ENCODE measurements around the gene IFNA14. TPM values are rescaled to one million over a fixed set of nuclear protein-coding genes. Genes with fewer than 3 reads are reported as not detected.

The IFNA14 gene
- total RNA-seq, 1 donor from 2014 or later, result not detected

GRCh38 chr9:21252721-21253547, 13.1 kb upstream of the IFNA14 start:
- Histone ChIP-seq H3K79me2 (ENCODE audit: insufficient read depth, low read length) (no peaks in the 10 kb centered on the region), H3K4me2 (ENCODE audit: low read length) (peak overlapping the region; percentile 81), H3K36me3 (ENCODE audit: insufficient read depth, low read length) (no peaks in the 10 kb centered on the region), H3K4me3 (ENCODE audit: insufficient read depth, low read depth, low read length) (no peak overlapping the region), H3K9me3 (ENCODE audit: insufficient read depth, low read depth, low read length) (no peaks in the 10 kb centered on the region), H3K27me3 (ENCODE audit: insufficient read depth, low read length) (peaks cover 34% of the 10 kb centered on the region), H2AFZ (ENCODE audit: low read depth, low read length) (peak overlapping the region; percentile 53), H3K9ac (ENCODE audit: low read length) (no peak overlapping the region), H3K27ac (ENCODE audit: low read depth, low read length) (no peak overlapping the region), H4K20me1 (ENCODE audit: insufficient read depth, low read length) (no peaks in the 10 kb centered on the region), H3K4me1 (ENCODE audit: insufficient read depth, low read length) (no peaks in the 10 kb centered on the region)
- DNase-seq (ENCODE audit: low read depth) (peak; percentile 16), FAIRE-seq (no peak)
- H3K4me1 Mint-ChIP-seq (ENCODE audit: low read depth, unreplicated experiment), result peaks cover 4% of the 10 kb centered on the region
- TF ChIP-seq CTCF (IDR thresholded peaks at IDR 0.05; ENCODE audit: insufficient read depth, low read depth, low read length) (peak; percentile 59), EZH2 (IDR thresholded peaks at IDR 0.05; ENCODE audit: insufficient read depth, low read length) (no peak)
- no peaks in the 10 kb centered on the region for H3K9me3 Mint-ChIP-seq (ENCODE audit: unreplicated experiment)
- peaks cover 29% of the 10 kb centered on the region for H3K27me3 Mint-ChIP-seq (ENCODE audit: low read depth, unreplicated experiment)
- H3K27ac Mint-ChIP-seq (ENCODE audit: unreplicated experiment), result peak overlapping the region; percentile 44
- no peaks in the 10 kb centered on the region for H3K36me3 Mint-ChIP-seq (ENCODE audit: low read depth, unreplicated experiment)
- H3K4me3 Mint-ChIP-seq (ENCODE audit: unreplicated experiment), result peak overlapping the region; percentile 73

GRCh38 chr9:21251638-21252037, 11.8 kb upstream of the IFNA14 start:
- Histone ChIP-seq H4K20me1 (ENCODE audit: insufficient read depth, low read length) (no peaks in the 10 kb centered on the region), H3K9me3 (ENCODE audit: insufficient read depth, low read depth, low read length) (no peaks in the 10 kb centered on the region), H3K4me1 (ENCODE audit: insufficient read depth, low read length) (no peaks in the 10 kb centered on the region), H3K9ac (ENCODE audit: low read length) (no peak overlapping the region), H3K27me3 (ENCODE audit: insufficient read depth, low read length) (peaks cover 28% of the 10 kb centered on the region), H2AFZ (ENCODE audit: low read depth, low read length) (no peak overlapping the region), H3K4me2 (ENCODE audit: low read length) (no peak overlapping the region), H3K36me3 (ENCODE audit: insufficient read depth, low read length) (no peaks in the 10 kb centered on the region), H3K27ac (ENCODE audit: low read depth, low read length) (no peak overlapping the region), H3K4me3 (ENCODE audit: insufficient read depth, low read depth, low read length) (no peak overlapping the region), H3K79me2 (ENCODE audit: insufficient read depth, low read length) (no peaks in the 10 kb centered on the region)
- H3K4me3 Mint-ChIP-seq (ENCODE audit: unreplicated experiment), result no peak overlapping the region
- H3K36me3 Mint-ChIP-seq (ENCODE audit: low read depth, unreplicated experiment), result no peaks in the 10 kb centered on the region
- H3K4me1 Mint-ChIP-seq (ENCODE audit: low read depth, unreplicated experiment), result peaks cover 4% of the 10 kb centered on the region
- FAIRE-seq (no peak), DNase-seq (ENCODE audit: low read depth) (no peak)
- peaks cover 24% of the 10 kb centered on the region for H3K27me3 Mint-ChIP-seq (ENCODE audit: low read depth, unreplicated experiment)
- no peaks in the 10 kb centered on the region for H3K9me3 Mint-ChIP-seq (ENCODE audit: unreplicated experiment)
- H3K27ac Mint-ChIP-seq (ENCODE audit: unreplicated experiment), result no peak overlapping the region
- TF ChIP-seq CTCF (IDR thresholded peaks at IDR 0.05; ENCODE audit: insufficient read depth, low read depth, low read length) (no peak), EZH2 (IDR thresholded peaks at IDR 0.05; ENCODE audit: insufficient read depth, low read length) (no peak)

GRCh38 chr9:21251190-21251589, 11.4 kb upstream of the IFNA14 start:
- Histone ChIP-seq H2AFZ (ENCODE audit: low read depth, low read length) (no peak overlapping the region), H3K27ac (ENCODE audit: low read depth, low read length) (no peak overlapping the region), H3K36me3 (ENCODE audit: insufficient read depth, low read length) (no peaks in the 10 kb centered on the region), H3K4me3 (ENCODE audit: insufficient read depth, low read depth, low read length) (no peak overlapping the region), H3K27me3 (ENCODE audit: insufficient read depth, low read length) (peaks cover 23% of the 10 kb centered on the region), H3K9ac (ENCODE audit: low read length) (no peak overlapping the region), H4K20me1 (ENCODE audit: insufficient read depth, low read length) (no peaks in the 10 kb centered on the region), H3K79me2 (ENCODE audit: insufficient read depth, low read length) (no peaks in the 10 kb centered on the region), H3K4me2 (ENCODE audit: low read length) (no peak overlapping the region), H3K9me3 (ENCODE audit: insufficient read depth, low read depth, low read length) (no peaks in the 10 kb centered on the region), H3K4me1 (ENCODE audit: insufficient read depth, low read length) (no peaks in the 10 kb centered on the region)
- no peak overlapping the region for H3K4me3 Mint-ChIP-seq (ENCODE audit: unreplicated experiment)
- no peak for DNase-seq (ENCODE audit: low read depth)
- no peaks in the 10 kb centered on the region for H3K36me3 Mint-ChIP-seq (ENCODE audit: low read depth, unreplicated experiment)
- TF ChIP-seq EZH2 (IDR thresholded peaks at IDR 0.05; ENCODE audit: insufficient read depth, low read length), result no peak
- no peak for TF ChIP-seq CTCF (IDR thresholded peaks at IDR 0.05; ENCODE audit: insufficient read depth, low read depth, low read length)
- no peak overlapping the region for H3K27ac Mint-ChIP-seq (ENCODE audit: unreplicated experiment)
- no peak for FAIRE-seq
- peaks cover 4% of the 10 kb centered on the region for H3K4me1 Mint-ChIP-seq (ENCODE audit: low read depth, unreplicated experiment)
- H3K9me3 Mint-ChIP-seq (ENCODE audit: unreplicated experiment), result no peaks in the 10 kb centered on the region
- H3K27me3 Mint-ChIP-seq (ENCODE audit: low read depth, unreplicated experiment), result peaks cover 21% of the 10 kb centered on the region
